GM23338 (cell line): Measurements from ENCODE around the gene CCDC93.

Source experiments
- CREB1 ChIP-seq: fragments of 250-450 bp; sonication (Bioruptor Pico); IDR thresholded peaks from 2 replicates; pipeline ENCODE4 v1.5.0; 2020; ENCODE audit warnings: low read depth, mild to moderate bottlenecking, moderate library complexity
- CTCF ChIP-seq, 2 experiments: fragments of 200-600 bp in 1 of 2; sonication (generic) in 1 of 2; conservative IDR thresholded peaks; 2 replicates each; pipeline versions ENCODE4 v1.5.1 to v1.6.1; 2016 to 2017; ENCODE audit warnings: antibody characterized with exemption in 2 of 2, low read depth in 2 of 2, mild to moderate bottlenecking in 2 of 2, moderate library complexity in 1 of 2
- EZH2 ChIP-seq: fragments of 200-600 bp; sonication (generic); IDR thresholded peaks from one replicate; pipeline ENCODE4 v1.8.0; 2017; ENCODE audit warnings: antibody characterized with exemption, mild to moderate bottlenecking, low read depth; ENCODE audit not compliant: unreplicated experiment
- EZH2phosphoT487 ChIP-seq: fragments of 200-600 bp; sonication (generic); IDR thresholded peaks from one replicate; pipeline ENCODE4 v1.8.1; 2018; ENCODE audit warnings: antibody characterized with exemption; ENCODE audit not compliant: unreplicated experiment
- JUNB ChIP-seq: IDR thresholded peaks from one replicate; pipeline ENCODE4 v1.6.1; 2016; ENCODE audit warnings: antibody characterized with exemption; ENCODE audit not compliant: unreplicated experiment
- NANOG ChIP-seq: IDR thresholded peaks from 2 replicates; pipeline ENCODE4 v1.6.1; 2016; ENCODE audit warnings: antibody characterized with exemption, borderline replicate concordance
- POLR2AphosphoS5 ChIP-seq: IDR thresholded peaks from 2 replicates; pipeline ENCODE4 v1.6.1; 2016; ENCODE audit warnings: antibody characterized with exemption, low read depth
- REST ChIP-seq: IDR thresholded peaks from one replicate; pipeline ENCODE4 v1.6.1; 2018; ENCODE audit warnings: antibody characterized with exemption; ENCODE audit not compliant: unreplicated experiment
- STAT1 ChIP-seq: IDR thresholded peaks from one replicate; pipeline ENCODE4 v1.6.1; 2016; ENCODE audit warnings: antibody characterized with exemption; ENCODE audit not compliant: unreplicated experiment
- ZNF114 ChIP-seq: fragments of 250-450 bp; sonication (Bioruptor Pico); IDR thresholded peaks from 2 replicates; pipeline ENCODE4 v1.5.0; 2020; ENCODE audit warnings: mild to moderate bottlenecking, moderate library complexity
- ZNF331 ChIP-seq: fragments of 250-450 bp; sonication (Bioruptor Pico); IDR thresholded peaks from 2 replicates; pipeline ENCODE4 v1.5.0; 2020; ENCODE audit warnings: low read depth, mild to moderate bottlenecking, moderate library complexity
- ZNF462 ChIP-seq: fragments of 250-450 bp; sonication (Bioruptor Pico); IDR thresholded peaks from 2 replicates; pipeline ENCODE4 v1.5.0; 2020; ENCODE audit warnings: mild to moderate bottlenecking, moderate library complexity
- TF ChIP-seq, protein P1 (sequence below): IDR thresholded peaks from 2 replicates; pipeline ENCODE4 v1.6.1; 2016; ENCODE audit warnings: antibody characterized with exemption

DNA sequence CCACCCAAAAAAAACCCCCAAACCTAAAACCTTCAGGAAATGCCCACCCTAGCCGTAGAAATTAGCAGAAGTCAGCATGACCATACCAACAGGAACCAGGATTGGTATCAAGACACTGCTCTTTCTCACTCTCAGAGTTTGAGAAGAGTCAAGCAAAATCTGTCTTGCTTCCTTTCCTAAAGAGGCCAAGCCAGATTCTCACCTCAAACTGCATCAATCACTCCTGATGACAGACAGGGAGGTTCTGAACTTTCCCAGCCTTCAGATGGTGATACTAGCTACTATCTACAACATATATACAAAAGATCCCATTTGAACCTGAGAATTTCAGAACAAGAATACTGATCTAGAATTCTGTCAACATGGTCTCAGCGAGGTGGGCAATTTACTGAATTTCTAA, 29.7 kb downstream of the CCDC93 start:
- TF ChIP-seq CTCF (conservative IDR thresholded peaks at IDR 0.05; ENCODE audit: low read depth in 2 of 2) (no peak), EZH2phosphoT487 (no peak), CREB1 (CRISPR knock-in tag) (no peak), REST (no peak), POLR2AphosphoS5 (no peak), EZH2 (no peak), JUNB (no peak), ZNF331 (CRISPR knock-in tag) (no peak), ZNF114 (no peak), STAT1 (no peak), NANOG (no peak), ZNF462 (no peak)
- TF ChIP-seq, protein P1, sequence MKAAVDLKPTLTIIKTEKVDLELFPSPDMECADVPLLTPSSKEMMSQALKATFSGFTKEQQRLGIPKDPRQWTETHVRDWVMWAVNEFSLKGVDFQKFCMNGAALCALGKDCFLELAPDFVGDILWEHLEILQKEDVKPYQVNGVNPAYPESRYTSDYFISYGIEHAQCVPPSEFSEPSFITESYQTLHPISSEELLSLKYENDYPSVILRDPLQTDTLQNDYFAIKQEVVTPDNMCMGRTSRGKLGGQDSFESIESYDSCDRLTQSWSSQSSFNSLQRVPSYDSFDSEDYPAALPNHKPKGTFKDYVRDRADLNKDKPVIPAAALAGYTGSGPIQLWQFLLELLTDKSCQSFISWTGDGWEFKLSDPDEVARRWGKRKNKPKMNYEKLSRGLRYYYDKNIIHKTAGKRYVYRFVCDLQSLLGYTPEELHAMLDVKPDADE: no peak
